ENCODE data around the gene S100A16.

Gene S100A16

DNA sequence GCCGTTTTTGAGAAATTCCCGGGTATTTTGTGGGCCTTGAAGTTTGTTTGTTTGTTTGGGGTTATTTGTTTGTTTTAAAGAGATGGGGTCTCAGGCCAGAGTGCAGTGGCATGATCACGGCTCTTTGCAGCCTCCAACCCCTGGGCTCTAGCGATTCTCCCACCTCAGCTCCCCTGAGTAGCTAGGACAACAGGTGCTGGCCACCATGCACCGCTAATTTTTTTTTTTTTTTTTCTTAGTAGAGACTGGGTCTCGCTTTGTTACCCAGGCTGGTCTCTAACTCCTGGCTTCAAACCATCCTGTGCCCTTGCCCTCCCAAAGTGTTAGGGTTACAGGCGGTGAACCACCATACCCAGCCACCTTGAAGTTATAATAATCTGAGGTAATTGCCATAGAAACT lies 22.9 kb upstream of the S100A16 start:
- no peak for DNase-seq

DNA sequence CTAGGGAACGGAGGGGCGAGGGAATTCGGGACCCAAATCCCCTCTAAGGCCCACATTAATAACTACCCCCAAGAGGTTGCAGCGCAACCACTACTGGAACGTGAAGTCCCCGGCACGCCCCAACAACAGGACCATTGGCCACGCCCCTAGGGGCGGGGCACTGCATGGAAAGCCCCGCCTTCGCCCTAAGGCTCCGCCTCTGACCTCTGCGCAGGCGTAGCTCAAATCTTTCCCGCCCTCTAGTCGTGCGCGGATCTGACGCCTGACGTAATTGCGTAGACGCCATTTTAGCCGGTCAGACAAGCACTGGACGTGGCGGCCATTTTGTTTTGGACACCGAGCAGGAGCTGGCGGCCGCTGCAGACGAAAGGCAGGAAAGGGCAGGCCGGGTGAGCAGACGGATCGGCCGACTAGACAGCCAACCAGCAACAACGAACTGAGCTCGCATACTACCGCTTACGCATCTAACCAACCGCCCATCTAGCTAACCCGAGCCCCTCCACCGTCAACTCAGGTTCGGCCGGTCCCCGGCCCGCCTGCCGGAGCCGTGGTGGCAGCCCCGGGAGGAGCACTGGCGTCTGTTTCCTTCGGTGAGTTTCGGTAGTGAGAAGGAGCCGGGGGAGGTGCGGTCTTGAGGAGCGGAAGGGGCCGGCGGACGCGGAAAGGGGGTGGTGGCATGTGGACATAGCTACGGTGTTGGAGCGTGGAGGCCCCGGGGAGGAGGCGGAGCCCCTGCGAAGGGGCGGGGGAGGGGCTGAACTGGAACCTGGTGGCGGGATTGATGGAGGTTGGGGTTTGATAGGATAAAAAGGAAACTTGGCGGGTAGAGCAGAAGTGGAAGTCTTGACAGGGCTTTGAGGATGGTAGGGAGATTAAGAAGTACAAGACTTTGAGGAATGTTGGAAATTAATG lies 21.1 kb upstream of the S100A16 start, which contains the start of gene CHTOP:
CHTOP (plus strand) TSS at position 313 of the 912 bp plus-strand sequence. CDS start 2,523 bp downstream, outside the sequence.
- peak; percentile 94 for DNase-seq

GRCh38 chr1:153633161-153633753 lies 20.3 kb upstream of the S100A16 start:
- DNase-seq: no peak

- DNase-seq: no peak
Observed at GRCh38 chr1:153631047-153632022, 18.4 kb upstream of the S100A16 start.

DNA sequence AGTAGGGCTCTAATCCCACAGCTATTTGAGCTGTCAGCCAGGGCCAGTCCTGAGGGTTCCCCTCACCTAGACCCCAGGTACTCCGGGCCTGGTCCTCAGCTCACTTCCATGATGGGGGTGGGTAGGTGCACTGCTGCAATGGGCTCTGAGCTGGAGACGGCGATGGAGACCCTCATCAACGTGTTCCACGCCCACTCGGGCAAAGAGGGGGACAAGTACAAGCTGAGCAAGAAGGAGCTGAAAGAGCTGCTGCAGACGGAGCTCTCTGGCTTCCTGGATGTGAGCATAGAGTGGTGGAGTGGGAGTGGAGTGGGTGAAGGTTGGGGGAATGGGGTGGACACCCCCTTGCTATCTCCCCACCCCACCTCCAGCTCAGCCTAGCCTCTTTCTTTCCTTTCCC lies 17.4 kb upstream of the S100A16 start:
- no peak for DNase-seq

- DNase-seq: no peak
Observed at GRCh38 chr1:153629971-153630370, 17.0 kb upstream of the S100A16 start.

GRCh38 chr1:153629343-153629665 lies 16.4 kb upstream of the S100A16 start:
- no peak for DNase-seq

- DNase-seq: no peak
Observed at GRCh38 chr1:153628638-153629342, 15.9 kb upstream of the S100A16 start.

DNA sequence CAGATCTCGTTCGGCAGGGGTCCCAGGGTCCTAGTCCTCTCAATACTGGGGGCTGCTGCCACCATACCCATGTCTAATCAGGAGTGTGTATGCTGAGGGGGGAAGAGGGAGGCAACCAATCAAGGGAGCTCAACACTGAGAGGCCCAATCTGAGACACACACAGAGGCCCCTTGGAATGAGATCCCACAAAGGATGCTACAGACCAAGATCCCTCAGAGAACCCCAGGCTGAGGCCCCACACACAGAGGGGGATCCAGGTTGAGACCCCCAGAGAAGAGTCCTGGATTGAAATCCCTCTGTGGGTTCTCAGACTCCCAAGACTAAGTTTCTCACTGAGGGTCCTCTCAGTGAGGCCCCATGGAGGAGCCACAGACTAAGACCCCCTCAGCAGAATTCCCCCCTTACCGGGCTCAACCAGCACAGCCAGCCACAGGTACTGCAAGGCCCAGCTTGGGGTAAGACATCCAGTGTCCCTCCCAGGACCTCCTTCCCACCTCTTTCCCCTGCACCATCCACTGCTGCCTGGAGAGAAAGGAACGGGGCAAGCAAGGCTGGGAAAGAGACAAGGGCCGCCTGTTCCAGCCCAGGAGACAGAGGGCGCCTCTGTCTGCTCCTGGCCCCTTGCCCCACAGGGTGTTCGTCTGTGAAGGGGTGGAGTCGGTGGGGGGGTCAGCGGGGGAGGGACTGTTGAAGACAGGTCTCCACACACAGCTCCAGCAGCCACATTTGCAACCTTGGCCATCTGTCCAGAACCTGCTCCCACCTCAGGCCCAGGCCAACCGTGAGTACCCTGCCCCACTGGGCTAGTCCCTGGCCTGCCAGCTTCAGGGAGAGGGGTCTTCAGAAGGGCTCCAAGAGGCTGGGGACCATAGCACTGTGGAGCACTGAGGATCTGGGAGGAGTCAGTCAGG lies 15.0 kb upstream of the S100A16 start, which contains the start of gene S100A1:
S100A1 (plus strand) TSS at position 720 of the 912 bp plus-strand sequence. CDS start 2,088 bp downstream, outside the sequence.
- no peak for DNase-seq

DNA sequence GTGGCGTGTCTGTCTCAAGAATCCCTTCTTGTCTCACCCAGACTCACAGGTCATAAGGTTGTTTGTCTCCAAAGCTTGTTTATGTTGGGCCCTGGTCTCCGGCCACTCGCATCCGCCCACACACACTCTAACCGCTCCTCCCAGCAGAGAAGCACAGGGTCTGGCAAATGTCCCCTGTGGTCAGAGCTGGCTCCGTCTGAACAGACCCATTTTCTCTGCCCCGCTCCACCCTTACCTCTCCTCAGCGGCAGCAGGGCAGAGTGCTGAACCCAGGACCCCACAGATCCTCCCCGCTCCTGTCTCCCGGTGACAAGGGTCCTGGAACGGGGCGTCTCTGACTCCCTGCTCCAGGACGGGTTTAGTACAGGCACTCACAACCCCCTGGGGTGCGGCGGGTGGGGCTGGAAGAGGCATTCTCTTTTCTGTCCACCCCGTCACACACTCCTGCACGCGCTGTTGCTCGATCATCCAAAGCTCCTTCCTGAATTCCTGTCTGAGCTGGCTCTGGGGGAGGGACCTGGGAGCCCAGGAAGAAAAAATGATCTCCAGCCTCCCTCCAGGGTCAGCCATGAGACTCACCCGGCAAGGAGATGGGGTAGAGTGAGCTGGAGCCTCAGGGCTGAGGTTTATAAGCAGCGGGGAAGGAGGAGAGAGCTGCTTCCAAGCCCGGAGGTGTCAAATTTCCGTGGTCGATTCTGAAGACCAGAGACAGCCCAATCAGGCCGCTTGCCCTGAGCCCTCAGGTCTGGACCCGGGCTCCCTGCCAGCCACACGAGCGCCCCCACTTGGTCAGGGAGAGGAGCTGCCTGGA lies 14.2 kb upstream of the S100A16 start, which contains the start of gene S100A13:
S100A13 (minus strand) TSS at position 602 of the 811 bp plus-strand sequence. CDS start 1,033 bp downstream, outside the sequence.
- no peak for DNase-seq

GRCh38 chr1:153626477-153626903 lies 13.6 kb upstream of the S100A16 start:
- DNase-seq: no peak

DNA sequence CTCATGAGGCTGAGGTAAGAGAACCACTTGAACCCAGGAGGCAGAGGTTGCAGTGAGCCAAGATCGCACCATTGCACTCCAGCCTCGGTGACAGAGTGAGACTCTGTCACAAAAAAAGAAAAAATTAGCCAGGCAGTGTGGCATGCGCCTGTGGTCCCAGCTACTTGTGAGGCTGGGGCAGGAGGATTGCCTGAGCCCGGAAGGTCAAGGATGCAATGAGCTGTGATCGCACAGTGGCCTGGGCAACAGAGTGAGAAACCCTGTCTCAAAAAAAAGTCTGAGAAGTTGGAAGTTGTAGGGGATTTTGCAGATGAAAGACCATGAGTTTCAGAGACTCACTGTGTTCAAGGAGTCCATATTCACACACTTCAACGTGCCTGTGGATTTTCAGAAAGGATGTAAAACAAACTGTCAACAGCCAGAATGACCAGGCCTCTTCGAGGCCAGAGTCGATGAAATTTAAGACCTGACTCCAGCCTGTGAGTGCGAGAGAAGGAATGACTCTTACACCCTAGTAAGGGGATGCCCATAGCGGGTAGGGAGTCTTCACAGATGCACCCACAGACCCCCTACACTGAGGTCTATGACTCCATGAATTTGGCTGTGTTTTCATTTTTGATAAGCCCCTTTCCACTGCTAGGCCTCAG lies 12.2 kb upstream of the S100A16 start:
- no peak for DNase-seq

DNA sequence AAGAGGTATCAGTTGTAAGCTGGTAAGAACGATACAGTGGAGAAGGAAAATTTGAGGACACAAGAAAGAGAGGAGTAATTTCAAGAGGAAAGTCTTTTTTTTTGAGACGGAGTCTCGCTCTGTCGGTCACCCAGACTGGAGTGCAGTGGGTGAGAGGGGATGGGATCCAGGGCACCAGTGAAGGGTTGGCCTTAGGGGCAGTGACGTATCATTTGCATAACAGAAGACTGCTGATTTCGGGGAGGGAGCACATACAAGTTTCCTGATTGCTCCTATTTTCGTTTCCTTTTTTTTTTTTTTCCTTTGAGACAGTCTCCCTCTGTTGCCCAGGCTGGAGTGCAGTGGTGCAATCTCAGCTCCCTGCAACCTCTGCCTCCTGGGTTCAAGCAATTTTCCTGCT lies 10.2 kb upstream of the S100A16 start:
- no peak for DNase-seq

GRCh38 chr1:153619171-153619570 lies 6.2 kb upstream of the S100A16 start:
- no peak for DNase-seq

DNA sequence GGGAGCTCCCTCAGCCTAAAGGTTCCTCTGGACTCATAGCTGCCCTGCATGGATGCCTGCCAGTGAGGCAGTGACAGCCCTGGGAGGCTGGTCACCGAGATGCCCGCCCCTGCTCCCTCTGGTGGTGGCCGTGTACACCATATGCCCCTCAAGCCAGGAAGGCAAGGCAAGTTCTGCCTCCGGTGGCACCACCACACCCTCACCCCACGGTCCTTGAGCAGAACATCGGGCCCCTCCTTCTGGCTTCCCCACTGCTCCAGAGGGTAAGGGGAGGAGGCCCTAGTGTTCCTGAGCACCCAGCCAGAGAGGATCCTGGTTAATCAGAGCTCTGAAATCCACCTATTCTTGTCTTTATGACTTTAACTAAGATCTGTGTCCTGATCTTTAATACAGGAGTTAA lies 4.7 kb upstream of the S100A16 start:
- DNase-seq: peak; percentile 54 to 74

- no peak for DNase-seq
Observed at GRCh38 chr1:153616917-153617311, 4.0 kb upstream of the S100A16 start.

DNA sequence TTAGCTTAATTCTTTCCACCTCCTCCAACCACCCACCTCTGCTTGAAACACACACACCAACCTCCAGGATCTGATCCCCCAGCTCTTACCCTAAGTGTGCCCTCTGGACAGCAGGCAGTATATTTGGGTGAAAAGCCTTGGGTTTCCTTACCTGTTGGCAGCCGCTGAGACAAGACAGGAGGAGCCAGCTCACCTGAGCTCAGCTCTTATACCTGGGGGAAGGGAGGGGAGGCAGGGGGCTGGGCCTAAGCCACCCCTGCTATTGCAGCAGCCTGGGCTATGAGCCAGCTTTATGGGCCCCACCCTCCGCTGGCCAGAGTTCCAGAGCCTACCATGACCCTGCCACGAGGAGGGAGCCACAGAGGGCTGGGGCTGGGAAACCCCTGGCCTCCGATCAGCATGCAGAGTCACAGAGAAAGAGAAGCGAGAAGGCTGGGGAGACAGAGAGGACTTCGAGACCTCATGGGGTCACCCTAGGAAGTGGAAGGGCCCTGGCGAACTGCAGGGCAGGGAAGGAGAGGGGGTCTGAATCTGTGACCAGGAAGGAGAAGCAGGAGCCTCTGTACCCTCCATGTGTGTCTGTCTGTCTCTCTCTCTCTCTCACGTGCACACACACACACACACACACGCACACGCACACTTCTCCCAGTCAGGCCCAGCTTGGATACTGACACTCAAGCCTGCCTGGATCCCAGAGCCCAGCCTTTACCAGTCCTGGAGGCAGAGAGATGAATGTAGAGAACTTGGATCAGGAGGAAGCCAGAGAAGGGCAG lies 3.4 kb upstream of the S100A16 start, which contains the start of gene S100A14:
S100A14 (minus strand) TSS at position 182 of the 773 bp plus-strand sequence. CDS start 467 bp downstream, outside the sequence.
- no peak for DNase-seq

GRCh38 chr1:153615406-153615805 lies 2.5 kb upstream of the S100A16 start:
- DNase-seq: no peak

DNA sequence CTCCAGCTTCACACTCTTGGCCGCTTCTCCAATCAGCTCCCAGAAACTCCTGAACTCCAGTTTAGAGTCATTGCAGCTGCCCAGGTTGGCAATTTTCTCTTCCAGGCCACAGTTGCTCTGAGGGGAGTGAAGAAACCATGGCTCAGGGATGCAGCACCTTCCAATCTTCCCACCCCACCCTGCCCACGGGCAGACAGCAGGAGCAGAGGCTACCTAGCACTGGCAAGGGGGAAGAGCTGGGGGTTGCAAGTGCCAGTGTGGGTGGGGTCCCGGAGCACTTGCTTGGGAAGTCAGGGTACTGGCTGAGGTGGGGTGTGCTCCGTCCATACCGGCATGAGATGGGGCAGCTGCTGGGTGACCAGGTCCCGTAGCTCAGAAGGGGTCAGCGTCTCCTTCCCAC lies 2.0 kb upstream of the S100A16 start:
- DNase-seq: no peak
